GM19372 (cell line): ENCODE measurements around the gene EME1.
A peak's percentile ranks its signal among the peaks of the same experiment; 100 is the strongest.
"Not testable (repeated sequence)": the region's sequence is repeated elsewhere in the genome, so short reads cannot be mapped to it uniquely, and the experiment has no call there.

Experiments used
- ATAC-seq: cut with Tn5 transposase; IDR thresholded peaks from one replicate; pipeline ENCODE4 v1.9.1; 2021; ENCODE audit warnings: mild to moderate bottlenecking, low read depth, moderate library complexity; ENCODE audit not compliant: unreplicated experiment

Gene EME1, protein sequence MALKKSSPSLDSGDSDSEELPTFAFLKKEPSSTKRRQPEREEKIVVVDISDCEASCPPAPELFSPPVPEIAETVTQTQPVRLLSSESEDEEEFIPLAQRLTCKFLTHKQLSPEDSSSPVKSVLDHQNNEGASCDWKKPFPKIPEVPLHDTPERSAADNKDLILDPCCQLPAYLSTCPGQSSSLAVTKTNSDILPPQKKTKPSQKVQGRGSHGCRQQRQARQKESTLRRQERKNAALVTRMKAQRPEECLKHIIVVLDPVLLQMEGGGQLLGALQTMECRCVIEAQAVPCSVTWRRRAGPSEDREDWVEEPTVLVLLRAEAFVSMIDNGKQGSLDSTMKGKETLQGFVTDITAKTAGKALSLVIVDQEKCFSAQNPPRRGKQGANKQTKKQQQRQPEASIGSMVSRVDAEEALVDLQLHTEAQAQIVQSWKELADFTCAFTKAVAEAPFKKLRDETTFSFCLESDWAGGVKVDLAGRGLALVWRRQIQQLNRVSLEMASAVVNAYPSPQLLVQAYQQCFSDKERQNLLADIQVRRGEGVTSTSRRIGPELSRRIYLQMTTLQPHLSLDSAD

DNA sequence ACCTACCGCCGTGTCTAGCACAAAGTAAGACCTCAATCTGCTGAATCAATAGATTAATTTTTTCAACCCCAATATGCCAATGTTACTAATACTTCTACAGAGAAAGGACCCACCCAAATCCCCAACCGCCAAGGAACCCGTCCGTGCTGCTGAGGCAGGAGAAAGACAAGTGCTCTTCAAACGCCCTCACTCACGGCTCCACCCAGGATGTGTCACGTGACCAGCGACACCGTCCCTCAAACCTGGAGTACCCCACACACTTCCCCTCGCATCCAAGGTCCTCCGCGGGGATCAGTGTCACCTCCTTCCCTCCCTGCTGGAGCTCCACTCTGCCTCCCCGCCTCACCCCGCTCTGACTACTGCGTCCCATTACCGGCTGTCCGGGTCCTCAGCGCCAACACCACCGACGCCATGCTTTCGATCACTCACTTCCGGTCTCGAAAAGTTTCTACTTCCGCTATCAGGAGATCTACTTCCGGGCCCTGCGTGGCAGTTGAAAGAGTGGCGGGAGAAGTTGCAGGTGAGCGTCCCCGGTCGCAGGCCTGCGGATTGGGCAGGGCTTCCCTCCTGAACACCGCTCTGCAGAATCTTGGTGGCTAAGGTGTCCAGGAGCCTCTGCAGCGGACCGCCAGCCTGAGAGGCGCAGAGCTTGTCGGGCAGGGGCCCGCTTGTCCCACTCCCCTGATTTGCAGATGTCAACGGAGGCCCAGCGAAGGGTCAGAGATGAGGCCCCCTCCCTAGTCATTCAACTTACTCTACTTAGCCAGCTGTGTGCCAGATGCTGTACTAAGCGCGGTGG lies at the start of gene EME1, which contains the start of gene MRPL27:
Gene EME1 (plus strand): TSS at position 472 of the 799 bp plus-strand sequence. CDS start 1,980 bp downstream, outside the sequence.
Gene MRPL27 (minus strand): TSS at position 427 of the 799 bp plus-strand sequence. CDS start 14 bp downstream, at position 413.
- peak; percentile 87 for ATAC-seq

DNA sequence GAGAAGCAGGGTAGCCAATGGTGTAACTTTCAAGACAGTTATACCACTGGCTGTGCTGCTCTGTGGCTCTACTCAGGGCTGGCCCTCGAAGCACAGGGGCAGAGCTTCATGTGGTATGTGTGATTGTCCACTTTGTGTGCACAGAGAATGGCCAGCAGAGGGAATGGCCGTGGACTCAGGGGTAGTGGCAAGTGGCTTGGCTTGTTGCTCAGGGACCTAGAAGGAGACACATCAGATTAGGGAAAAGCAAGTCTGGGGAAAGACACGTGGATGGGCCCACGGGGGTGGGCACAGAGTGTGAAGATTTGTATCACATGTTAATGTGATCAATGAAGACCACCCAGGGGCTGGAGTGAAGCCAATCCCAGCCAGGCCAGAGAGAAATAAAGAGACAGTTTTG lies 47.1 kb upstream of the EME1 start:
- ATAC-seq, result no peak

DNA sequence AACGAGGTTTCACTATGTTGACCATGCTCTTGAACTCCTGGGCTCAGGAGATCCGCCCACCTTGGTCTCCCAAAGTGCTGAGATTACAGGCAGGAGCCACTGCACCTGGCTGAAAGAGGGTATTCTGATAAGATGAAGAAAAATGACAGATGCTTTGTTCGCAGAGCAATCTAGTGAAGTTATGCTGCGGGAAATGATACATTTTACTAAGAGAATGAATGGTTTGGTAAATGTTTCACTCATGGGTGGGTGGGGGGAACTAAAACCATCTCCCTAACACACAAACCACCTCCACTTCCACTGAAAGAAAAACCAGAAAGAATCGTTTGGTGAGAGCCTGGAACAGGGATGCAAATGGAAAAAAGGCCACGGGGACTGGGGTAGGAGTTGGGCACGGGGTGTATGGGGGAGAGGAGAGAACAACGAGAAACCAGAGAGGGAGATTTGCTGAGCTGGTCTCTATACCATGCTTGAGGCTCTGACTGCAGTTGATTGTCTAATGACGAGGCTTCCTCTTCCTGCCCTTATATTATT lies 46.1 kb upstream of the EME1 start:
- no peak for ATAC-seq

DNA sequence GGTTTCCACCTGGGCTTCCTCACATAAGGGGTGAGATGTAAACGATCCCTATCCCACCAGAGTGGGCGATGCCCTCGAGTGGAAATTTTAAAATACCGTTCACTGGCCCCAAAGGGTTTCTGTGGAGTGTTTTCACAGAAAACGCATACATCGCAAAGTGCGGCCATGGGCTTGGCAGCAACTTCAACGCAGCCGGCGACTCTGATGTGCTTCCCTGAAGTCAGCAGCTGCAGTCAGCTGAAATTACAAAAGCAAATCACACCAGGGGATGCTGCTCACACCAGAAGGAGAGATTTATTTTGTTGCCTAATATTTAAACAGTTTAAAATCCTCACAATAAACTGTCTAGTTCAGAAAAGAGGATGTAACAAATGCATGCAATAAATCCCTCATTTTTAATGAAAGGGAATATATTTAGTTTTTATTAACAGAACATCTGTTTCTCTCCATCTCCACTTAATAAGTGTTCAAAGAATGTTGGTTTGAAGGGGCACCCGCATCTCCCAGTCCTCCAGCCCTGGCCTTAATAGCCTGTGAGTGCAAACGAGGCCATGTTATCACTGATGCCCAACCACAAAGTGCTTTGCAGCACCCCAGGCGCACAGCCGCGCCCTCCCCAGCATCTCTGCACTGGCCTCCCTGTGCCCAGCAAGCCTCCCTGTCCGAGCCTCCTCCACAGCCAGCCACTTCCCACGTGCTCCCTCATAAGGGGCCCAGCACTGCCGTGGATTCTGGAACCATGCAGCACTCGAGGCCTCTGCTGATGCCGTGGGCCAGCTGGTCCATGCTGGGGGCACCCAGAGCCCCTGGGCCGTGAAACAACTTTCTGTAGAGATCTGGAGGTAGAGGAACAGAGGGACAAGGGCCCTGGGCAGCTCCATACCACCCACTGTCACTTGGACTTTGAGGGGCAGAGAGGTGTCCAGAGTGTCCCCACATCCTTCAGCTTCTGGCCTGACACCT lies 44.4 kb upstream of the EME1 start:
- ATAC-seq, result no peak

DNA sequence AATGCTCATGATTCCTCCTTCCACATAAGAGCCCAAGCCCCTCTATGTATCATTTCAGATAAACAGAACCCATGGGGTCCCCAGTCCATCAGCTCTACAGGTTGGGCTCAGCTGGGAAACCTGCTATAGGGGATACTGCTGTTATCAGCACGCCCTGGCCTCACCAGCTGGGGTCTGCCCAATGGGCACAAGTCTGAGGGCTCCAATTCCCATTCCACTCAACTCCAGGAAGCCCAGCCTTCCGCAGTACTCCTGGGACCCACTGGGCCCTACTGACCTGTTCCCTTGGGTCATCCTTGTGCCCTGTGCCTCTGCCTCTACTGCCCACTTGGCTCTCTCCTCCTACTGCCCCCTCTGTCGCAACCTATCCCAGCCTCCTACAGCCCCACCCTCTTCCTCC lies 43.3 kb upstream of the EME1 start:
- no peak for ATAC-seq

DNA sequence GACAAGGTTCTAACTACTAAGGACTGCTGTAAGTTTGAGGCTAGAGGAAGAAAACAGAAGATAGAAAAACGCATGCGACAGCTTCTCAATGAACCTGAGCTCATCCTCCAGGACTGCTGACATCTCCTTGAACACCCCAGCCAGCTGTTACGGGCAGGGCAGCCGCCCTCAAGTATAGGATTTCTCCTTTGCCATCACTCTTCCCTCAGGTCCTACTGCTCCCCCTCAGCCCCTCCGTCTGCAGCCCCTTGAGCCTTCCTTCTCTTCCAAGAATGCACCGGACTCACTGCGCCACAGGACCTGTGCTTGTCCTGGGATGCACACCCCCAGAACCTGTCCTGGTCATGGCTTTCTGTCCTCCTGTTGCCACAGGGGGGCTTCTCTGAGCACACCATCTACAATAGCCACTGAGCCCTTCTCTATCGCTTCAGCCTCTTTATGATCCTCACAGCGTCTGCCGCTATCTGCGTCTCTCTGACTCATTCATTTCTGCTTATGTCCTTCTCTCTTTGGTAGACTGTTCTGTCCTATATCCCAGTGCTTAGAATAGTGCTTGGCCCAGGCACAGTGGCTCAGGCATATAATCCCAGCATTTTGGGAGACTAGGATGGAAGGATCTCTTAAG lies 42.8 kb upstream of the EME1 start:
- no peak for ATAC-seq

DNA sequence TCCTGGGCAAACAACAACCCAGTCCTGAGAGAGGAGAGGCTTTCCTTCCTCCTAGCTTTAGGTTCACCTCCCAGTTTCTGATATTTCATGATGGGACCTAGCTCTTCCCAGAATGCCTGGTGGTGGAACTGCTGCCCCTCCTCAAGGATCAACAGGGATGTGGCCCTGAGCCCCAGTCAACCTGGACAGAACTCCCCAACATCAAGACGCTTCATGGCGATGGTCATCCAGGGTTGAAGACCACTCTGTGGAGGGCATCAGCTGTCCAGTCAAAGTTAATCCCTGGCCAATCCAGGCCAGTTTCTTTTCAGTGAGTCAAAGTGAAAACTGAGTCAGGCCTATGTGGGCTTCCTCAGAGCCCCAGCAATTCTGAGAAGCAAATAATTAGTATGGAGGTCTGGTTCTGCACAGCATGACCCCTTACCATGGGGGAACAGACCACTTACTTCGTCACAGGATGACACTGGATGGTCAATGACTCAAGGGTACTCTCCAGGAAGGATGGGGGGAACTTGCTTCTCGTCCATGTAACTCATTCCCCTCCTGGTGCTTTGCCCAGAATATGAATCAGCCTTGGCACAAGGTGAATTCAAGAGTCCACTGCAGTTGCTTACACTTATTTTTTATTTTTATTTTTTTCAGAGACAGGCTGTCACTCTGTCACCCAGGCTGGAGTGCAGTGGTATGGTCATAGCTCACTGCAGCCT lies 41.8 kb upstream of the EME1 start:
- ATAC-seq, result no peak

DNA sequence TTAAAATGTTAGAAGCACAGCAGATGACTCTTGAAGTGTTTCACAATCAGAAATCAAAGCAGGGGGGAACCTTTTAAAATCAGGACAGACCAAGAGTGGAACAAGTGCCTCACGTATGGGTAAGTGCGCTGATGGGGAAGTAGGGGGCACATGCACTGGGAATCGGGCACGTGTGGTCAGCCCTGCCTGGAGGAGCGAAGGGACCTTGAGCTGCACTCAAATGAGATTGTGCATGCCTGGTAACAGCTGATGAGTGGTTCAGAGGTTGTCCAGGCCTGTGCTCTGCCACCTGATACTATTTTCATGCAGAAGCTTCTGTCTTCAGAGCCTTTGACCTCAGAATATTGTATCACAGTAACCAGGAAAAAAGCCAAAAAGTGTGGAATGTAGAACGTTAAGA lies 40.8 kb upstream of the EME1 start:
- no peak for ATAC-seq

DNA sequence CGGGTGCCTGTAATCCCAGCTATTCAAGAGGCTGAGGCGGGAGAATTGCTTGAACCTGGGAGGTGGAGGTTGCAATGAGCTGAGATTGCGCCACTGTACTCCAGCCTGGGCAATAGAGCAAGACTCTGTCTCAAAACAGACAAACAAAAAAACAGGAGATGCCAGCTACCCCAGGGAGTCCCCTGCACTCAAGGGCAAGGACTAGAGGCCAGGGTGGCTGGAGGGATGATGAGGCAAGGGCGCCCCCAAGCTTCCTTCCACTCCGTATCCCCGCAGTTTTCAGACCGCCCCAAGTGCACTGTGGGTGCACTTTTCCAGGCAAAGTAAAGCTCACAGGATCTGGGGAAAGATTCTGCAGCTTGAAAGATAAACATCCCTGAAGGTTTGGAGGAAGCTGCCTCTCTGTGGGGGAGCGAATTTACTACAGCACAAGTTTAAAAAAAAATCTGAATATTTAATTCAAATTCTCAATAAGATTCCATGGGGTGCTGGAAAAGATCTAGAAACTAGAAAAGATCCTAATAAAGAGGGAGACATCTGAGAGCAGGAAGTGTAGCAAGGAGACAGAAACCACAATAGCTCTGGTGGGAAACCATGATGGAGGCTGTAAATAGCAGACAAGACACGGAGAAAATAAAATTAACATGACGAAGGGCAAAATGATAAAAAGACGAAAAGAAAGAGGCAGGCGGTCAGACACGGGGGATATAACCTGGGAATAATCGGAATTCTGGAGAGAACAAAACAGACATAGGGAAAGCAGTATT lies 39.6 kb upstream of the EME1 start:
- not testable (repeated sequence) for ATAC-seq

DNA sequence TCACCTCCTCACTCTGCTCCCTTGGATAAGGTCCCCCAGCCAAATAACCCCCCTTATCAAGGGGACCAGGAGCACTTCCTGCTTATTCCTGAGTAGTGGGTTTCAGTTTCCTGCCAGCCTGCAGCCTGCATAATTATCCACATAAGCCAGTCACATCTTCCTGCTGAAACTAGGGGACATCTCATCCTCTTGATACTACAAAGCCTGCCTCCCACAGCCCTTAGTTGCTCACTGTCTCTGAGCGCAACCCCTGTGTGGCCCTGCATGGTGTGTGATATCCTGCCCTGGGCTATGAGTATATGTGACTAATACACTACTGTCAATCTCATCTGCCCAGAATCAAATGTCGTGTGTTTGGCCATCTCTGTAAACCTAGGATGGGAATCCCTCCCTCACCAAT lies 35.1 kb upstream of the EME1 start:
- no peak for ATAC-seq

DNA sequence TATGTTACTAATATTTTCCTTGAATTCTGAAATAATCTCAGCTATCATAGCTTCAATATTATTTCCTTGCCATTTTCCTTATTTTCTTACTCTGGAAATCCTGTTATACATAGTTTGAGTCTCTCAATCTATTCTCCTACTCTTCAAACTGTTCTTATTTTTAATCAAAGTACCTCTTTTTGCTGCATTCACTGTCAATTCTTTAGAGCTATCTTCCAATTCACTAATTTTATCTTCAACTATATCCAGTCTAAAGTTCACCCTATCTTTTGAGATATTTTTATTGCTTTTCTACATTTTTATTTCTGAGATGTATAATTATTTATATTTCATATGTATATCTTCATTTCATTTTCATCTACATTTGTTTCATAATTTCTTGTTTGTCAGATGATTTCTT lies 34.4 kb upstream of the EME1 start:
- no peak for ATAC-seq

DNA sequence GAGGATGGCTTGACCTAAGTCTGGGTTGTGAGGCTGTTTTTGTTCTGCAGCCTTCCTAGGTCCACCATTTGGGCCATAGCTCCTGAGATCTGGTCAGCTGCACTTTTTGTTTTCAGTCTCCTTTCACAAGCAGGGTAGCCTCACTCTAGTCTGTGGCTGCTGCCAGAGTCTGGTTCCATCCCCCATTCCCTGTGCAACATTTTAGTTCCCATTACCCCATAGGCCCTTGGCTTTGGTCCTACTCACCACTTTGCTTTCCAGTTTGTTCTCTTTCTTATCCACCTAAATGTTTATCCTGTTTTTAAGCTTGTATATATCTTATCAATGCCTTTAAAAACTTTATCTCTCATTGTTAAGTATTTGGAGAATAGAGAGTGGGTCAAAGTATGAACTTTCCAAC lies 33.6 kb upstream of the EME1 start:
- ATAC-seq, result no peak

DNA sequence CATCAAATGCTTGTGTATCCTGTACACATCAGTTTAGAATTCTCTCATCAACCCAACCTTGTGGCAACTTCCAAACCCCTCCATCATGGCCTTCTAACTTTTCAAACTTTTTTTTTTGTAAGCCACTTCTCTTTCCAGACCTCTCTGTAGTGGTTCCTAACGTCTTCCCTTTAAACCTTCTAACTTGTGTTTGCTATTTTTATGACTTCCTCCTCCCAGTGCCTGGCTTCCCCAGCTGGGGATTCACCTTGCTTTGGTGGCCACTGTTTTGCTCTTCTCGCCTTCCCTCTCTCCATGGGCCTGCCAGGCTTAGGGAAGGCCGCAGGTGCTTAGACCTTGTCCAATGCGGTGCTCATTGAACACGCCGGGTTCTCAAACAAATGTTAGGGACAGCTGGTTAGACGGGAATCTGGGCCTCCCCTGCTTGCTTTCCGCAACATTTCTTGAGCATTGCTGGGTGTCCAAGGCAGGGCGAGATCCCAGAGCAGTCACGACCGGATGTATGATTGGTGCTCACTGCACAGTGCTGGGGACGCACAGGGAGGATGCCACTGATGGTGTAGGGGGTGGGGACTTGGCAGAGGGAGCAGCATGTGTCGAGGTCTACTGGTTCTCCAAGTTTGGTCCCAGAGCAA lies 28.2 kb upstream of the EME1 start:
- ATAC-seq, result no peak

DNA sequence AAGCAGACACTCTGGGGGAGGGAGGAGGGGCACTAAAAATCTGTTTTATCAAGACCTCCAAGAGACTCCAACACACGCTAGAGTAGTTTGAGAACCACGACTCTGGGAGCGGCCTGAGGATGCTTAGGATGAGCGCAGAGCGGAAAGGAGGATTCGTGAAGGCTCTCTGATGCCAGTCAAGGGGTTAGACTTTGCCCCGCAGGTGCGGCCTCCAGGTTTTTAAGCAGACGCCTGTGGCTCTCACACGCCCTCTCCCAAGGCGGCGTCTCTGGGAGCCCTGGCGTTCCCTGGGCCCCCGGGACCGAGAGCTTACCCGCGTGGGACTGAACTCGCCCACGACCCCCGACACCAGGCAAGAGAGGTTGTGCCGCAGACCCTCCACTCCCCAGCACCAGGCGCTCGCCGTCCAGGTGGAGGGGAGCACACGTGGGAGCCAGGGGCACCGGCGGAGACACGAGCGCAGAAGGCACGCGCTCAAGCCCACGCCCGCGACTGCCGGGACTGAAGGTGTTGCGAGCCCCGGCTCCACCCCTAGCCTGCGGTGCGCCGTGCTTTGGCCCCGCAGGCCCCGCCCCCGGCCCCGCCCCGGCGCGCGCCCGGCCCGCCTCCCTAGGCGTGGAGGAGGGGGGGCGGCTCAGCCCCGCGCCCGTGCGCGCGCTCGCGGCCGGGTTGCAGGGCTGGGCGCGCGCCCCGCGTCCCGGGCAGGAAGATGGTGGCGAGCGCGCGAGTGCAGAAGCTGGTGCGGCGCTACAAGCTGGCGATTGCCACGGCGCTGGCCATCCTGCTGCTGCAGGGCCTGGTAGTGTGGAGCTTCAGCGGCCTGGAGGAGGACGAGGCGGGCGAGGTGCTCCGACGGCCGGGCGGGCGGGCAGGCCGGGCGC lies 27.4 kb upstream of the EME1 start, which contains the start of gene XYLT2:
Gene XYLT2 (plus strand): TSS at position 695 of the 881 bp plus-strand sequence. CDS start 15 bp downstream, at position 710.
- peak; percentile 68 for ATAC-seq

DNA sequence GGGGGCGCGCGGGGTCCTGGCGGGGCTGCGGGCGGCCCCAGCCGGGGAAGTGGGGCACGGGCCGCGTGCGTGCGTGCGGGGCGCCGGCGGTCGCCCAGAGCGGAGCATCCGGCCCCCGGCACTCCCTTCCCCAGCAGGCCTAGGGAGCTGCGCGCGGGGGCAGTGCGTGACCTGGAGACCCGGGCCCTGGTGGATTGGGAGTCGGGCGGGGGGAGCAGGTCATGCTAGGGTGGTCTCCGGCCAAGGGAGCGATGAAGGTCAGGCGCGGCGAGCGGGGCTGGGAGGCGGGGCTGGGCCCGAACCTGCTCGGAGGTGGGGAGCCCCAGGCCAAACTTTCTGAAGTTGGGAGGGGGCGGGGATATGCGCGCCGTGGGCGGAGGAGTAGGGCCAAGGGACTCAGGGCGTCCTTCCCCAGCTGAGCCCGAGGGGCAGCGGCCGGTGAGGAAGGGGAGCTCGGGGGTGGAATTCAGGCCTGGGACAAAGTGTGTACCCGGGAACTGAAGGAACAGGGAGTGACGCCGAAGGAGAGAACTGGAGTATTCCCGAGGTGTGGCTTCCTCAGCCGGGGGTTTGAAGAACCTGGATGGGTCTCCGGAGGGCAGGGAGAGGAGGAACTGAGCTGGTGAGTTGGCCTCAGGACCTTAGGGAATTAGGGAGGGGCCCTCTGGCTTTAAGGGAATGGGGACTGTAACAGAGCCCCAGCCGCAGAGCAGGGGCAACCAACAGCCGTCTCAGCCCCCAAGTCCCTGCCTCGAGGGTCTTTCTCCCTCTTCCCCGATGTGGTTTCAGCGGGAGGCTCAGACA lies 26.5 kb upstream of the EME1 start:
- ATAC-seq, result peak; percentile 50
